B cell (primary cell): ENCODE data around the gene CAVIN1.

ENCODE experiments used
- CTCF ChIP-seq: fragments of 200-600 bp; IDR thresholded peaks from one replicate; pipeline ENCODE4 v1.8.0; 2022; ENCODE audit warnings: antibody characterized with exemption, mild to moderate bottlenecking
- EZH2 ChIP-seq: IDR thresholded peaks from 2 replicates; pipeline ENCODE4 v1.6.1; 2012; ENCODE audit warnings: borderline replicate concordance, low read depth, mild to moderate bottlenecking, moderate library complexity, low read length; ENCODE audit not compliant: insufficient read depth, poor library complexity, severe bottlenecking

GRCh38 chr17:42411905-42412679 lies 11.0 kb downstream of the CAVIN1 start:
- no peak for TF ChIP-seq CTCF
- TF ChIP-seq EZH2 = no peak
